Adrenal gland (tissue), 12 donors: ENCODE results near the gene TRAPPC3. TPM values are rescaled to one million over a fixed set of nuclear protein-coding genes. Genes with fewer than 3 reads are reported as not detected.

Source experiments
- DNase-seq, 7 donors: peaks; one replicate each; pipeline ENCODE4 v3.0.0-alpha.2; 2019 to 2020
- H3K27ac ChIP-seq, 5 donors: fragments of 200-600 bp; sonication (generic) in 4 of 5; 1 replicate in 3 of 5; 2 replicates in 2 of 5; pipeline versions ENCODE4 v1.5.1 to v1.8.0; 2016 to 2020; ENCODE audit warnings: mild to moderate bottlenecking in 1 of 5
- H3K27me3 ChIP-seq: fragments of 200-600 bp; 2 replicates; pipeline ENCODE4 v1.8.0; 2021
- H3K36me3 ChIP-seq, 2 donors: fragments of 200-600 bp; replicated peaks in 1 of 2; 1 replicate in 1 of 2; 2 replicates in 1 of 2; pipeline versions ENCODE4 v1.5.1 to v1.8.0; 2018 to 2022
- H3K4me1 ChIP-seq, 2 donors: fragments of 200-600 bp; replicated peaks in 1 of 2; 1 replicate in 1 of 2; 2 replicates in 1 of 2; pipeline versions ENCODE4 v1.5.1 to v1.8.0; 2018 to 2021
- H3K4me3 ChIP-seq, 4 donors: fragments of 200-600 bp; sonication (generic) in 3 of 4; one replicate each; pipeline ENCODE4 v1.5.1; 2016 to 2018
- H3K9me3 ChIP-seq, 3 donors: fragments of 200-600 bp; sonication (generic) in 1 of 3; replicated peaks in 1 of 3; 1 replicate in 2 of 3; 2 replicates in 1 of 3; pipeline versions ENCODE4 v1.5.1 to v1.8.0; 2016 to 2021
- POLR2A ChIP-seq, 2 donors: fragments of 450-650 bp; IDR thresholded peaks; one replicate each; pipeline ENCODE4 v1.6.1; 2017; ENCODE audit warnings: antibody characterized with exemption in 2 of 2, mild to moderate bottlenecking in 2 of 2, moderate library complexity in 1 of 2
- WGBS, 4 donors: extraction: QIAGEN DNeasy Blood & Tissue Kit in 2 of 4; methylation state at CpG; one replicate each; pipeline versions ENCODE4 v1.1.5 to v1.1.7; 2013 to 2017; 5-methylcytosine and 5-hydroxymethylcytosine counted together
- intact Hi-C, 2 donors: fragments of 100-400 bp; cut with DNase I; formaldehyde crosslinking; loops; one replicate each; pipeline versions ENCODE4 v1.14.1 to v1.15.0; 2022 to 2023
- polyA plus RNA-seq, 3 donors: library from polyadenylated mRNA; stranded (reverse); fragments of 200-250 nt in 2 of 3; fragments of 350-450 nt in 1 of 3; fragmentation: Illumina TruSeq in 1 of 3; extraction: RNeasy Lipid Tissue Mini Kit (QIAGEN cat#74804) in 1 of 3; gene quantifications; one replicate each; pipeline ENCODE4 v1.2.3, GENCODE V29; 2013 to 2014
- small RNA-seq, 2 donors: library from RNA; depleted of rRNA; stranded (forward); fragments of <200 nt; gene quantifications; one replicate each; pipeline ENCODE3, GENCODE V24; 2016
- total RNA-seq, 9 donors: library from RNA; depleted of rRNA in 4 of 9; stranded (reverse); fragments of >200 nt in 4 of 9; fragments of 120-200 nt in 1 of 9; fragmentation: NEBNext Ultra II Directional in 1 of 9; extraction: Animal tissue kit (Norgen Biotek cat#: 25700) in 1 of 9; gene quantifications; one replicate each; pipeline versions ENCODE4 v1.1.0 to v1.2.4, GENCODE V29; 2013 to 2023
- TF ChIP-seq, protein P1 (sequence below), 6 experiments: fragments of 450-650 bp in 4 of 6; fragments of 200-600 bp in 2 of 6; sonication (generic) in 1 of 6; IDR thresholded peaks; 1 replicate in 5 of 6; 2 replicates in 1 of 6; pipeline versions ENCODE4 v1.5.1 to v1.8.0; 2016 to 2021; ENCODE audit warnings: antibody characterized with exemption in 6 of 6, mild to moderate bottlenecking in 2 of 6, moderate library complexity in 1 of 6
- donor health status: healthy with polysubstance abuse.
- donor health status: Bipolar disorder and iron deficiency.
- donor health status: DM: yes; HTN: yes; CAD: no.
- donor health status: DM: no; HTN: no; CAD: no.
- donor health status: DM: no; HTN: no; CAD: no.
- donor health status: DM: yes; HTN: yes; CAD: no.

Gene TRAPPC3
- total and polyA plus RNA-seq, 12 donors = 54.0 to 182 (median 114) TPM

DNA sequence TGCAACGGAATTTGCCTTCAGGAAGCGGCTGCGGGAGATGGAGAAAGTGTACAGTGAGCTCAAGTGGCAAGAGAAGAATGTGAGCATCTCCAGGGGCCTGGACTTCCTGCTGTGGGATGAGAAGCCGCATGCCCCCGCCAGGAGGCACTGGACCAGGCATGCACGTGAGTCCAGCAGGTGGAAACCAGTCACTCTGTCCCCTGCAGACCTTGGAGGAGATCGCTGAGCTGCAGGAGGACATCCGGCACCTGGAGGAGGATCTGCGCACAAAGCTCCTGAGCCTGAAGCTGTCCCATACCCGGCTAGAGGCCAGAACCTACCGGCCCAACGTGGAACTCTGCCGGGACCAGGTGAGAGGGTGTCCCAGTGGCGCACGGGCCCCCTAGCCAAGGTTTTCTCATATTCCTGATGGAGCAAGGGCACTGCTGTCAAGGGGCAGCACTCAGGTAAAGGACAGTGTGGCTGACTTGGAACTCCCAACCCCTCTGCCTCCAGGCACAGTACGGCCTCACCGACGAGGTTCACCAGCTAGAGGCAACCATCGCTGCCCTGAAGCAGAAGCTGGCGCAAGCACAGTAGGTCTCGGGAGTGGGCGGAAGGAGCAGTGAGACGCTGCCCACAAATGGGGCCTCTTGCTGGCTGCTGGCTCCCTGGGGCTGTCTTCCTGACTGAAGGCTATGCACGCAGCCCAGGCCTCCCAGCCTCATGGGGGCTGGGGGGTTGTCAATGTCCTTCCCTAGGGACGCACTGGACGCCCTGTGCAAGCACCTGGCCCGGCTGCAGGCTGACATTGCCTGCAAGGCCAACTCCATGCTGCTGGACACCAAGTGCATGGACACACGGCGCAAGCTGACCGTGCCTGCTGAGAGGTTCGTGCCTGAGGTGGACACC is 61.8 kb downstream of the TRAPPC3 start:
- H3K9me3 ChIP-seq = no peaks in the 10 kb centered on the region
- WGBS, 4 donors = 76 to 85% (median 83%) methylated on average over 13 to 31 of the region's 31 CpGs
- intact Hi-C loops = loop anchor here (10.0 kb wide), 3 partner anchors 163 to 233 kb away; partner anchors contain the start of gene AGO1 (in 1 of the 2)
- no peak overlapping the region for H3K4me3 ChIP-seq
- TF ChIP-seq POLR2A (IDR thresholded peaks at IDR 0.05) = no peak
- TF ChIP-seq, protein P1, sequence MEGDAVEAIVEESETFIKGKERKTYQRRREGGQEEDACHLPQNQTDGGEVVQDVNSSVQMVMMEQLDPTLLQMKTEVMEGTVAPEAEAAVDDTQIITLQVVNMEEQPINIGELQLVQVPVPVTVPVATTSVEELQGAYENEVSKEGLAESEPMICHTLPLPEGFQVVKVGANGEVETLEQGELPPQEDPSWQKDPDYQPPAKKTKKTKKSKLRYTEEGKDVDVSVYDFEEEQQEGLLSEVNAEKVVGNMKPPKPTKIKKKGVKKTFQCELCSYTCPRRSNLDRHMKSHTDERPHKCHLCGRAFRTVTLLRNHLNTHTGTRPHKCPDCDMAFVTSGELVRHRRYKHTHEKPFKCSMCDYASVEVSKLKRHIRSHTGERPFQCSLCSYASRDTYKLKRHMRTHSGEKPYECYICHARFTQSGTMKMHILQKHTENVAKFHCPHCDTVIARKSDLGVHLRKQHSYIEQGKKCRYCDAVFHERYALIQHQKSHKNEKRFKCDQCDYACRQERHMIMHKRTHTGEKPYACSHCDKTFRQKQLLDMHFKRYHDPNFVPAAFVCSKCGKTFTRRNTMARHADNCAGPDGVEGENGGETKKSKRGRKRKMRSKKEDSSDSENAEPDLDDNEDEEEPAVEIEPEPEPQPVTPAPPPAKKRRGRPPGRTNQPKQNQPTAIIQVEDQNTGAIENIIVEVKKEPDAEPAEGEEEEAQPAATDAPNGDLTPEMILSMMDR (IDR thresholded peaks at IDR 0.05) = no peak
- peaks cover 0 to 23% of the 10 kb centered on the region in 2 donors for H3K36me3 ChIP-seq
- H3K4me1 ChIP-seq = peaks cover 15 to 31% of the 10 kb centered on the region in 2 donors
- no peaks in the 10 kb centered on the region for H3K27me3 ChIP-seq
- peak in 4 of 7 donors; percentile 31 to 55 (median 37) for DNase-seq
- H3K27ac ChIP-seq = no peak overlapping the region

Small RNA genes within 50 kb of the gene (small RNA-seq; reads per million reads assigned to genes)
- gene RN7SL131P = 0 reads per million in 2 donors

Other genes starting within 250 kb of the TRAPPC3 start
- 10 to 100 TPM in 8 of 9 donors, 1 to 10 TPM in 1; 8.3 to 32.2 (median 25.1) TPM for gene AGO3, start 218.4 kb downstream of the TRAPPC3 start, total RNA-seq
- gene AGO3, start 218.4 kb downstream of the TRAPPC3 start, polyA plus RNA-seq = 10 to 100 TPM in 1 of 3 donors, 1 to 10 TPM in 2; 3.7 to 16.7 (median 6.0) TPM
- gene TEKT2, start 65.4 kb downstream of the TRAPPC3 start, total RNA-seq = 1 to 10 TPM in 1 of 9 donors, under 1 TPM in 4, not detected in 4; 0.18 to 1.2 (median 0.65) TPM
- gene TEKT2, start 65.4 kb downstream of the TRAPPC3 start, polyA plus RNA-seq = 1 to 10 TPM in 2 of 3 donors, under 1 TPM in 1; 0.40 to 4.0 (median 1.4) TPM
- 10 to 100 TPM; 43.3 to 84.5 (median 55.1) TPM for gene ADPRS, start 60.6 kb downstream of the TRAPPC3 start, total RNA-seq
- gene ADPRS, start 60.6 kb downstream of the TRAPPC3 start, polyA plus RNA-seq = 10 to 100 TPM; 40.1 to 42.3 (median 40.7) TPM
- 1 to 10 TPM in 7 of 9 donors, under 1 TPM in 2; 0.74 to 6.6 (median 2.8) TPM for gene COL8A2, start 24.3 kb downstream of the TRAPPC3 start, total RNA-seq
- gene COL8A2, start 24.3 kb downstream of the TRAPPC3 start, polyA plus RNA-seq = 1 to 10 TPM in 2 of 3 donors, under 1 TPM in 1; 0.66 to 2.3 (median 1.2) TPM
- gene MAP7D1, start 6.7 kb upstream of the TRAPPC3 start, total RNA-seq = 100 to 1,000 TPM in 1 of 9 donors, 10 to 100 TPM in 8; 11.8 to 121 (median 72.1) TPM
- 10 to 100 TPM; 39.7 to 79.9 (median 47.2) TPM for gene MAP7D1, start 6.7 kb upstream of the TRAPPC3 start, polyA plus RNA-seq
- 100 to 1,000 TPM in 2 of 9 donors, 10 to 100 TPM in 7; 68.1 to 120 (median 84.5) TPM for gene THRAP3, start 75.0 kb upstream of the TRAPPC3 start, total RNA-seq
- 100 to 1,000 TPM in 1 of 3 donors, 10 to 100 TPM in 2; 34.4 to 108 (median 39.6) TPM for gene THRAP3, start 75.0 kb upstream of the TRAPPC3 start, polyA plus RNA-seq
- gene SH3D21, start 156.9 kb upstream of the TRAPPC3 start, total RNA-seq = 1 to 10 TPM in 6 of 9 donors, under 1 TPM in 3; 0.69 to 3.0 (median 1.9) TPM
- gene SH3D21, start 156.9 kb upstream of the TRAPPC3 start, polyA plus RNA-seq = 10 to 100 TPM in 1 of 3 donors, 1 to 10 TPM in 1, under 1 TPM in 1; 0.73 to 18.4 (median 1.8) TPM
- gene EVA1B, start 174.2 kb upstream of the TRAPPC3 start, total RNA-seq = 100 to 1,000 TPM in 4 of 9 donors, 10 to 100 TPM in 5; 17.6 to 185 (median 92.3) TPM
- 100 to 1,000 TPM in 1 of 3 donors, 10 to 100 TPM in 1, not detected in 1; 59.5 to 105 TPM for gene EVA1B, start 174.2 kb upstream of the TRAPPC3 start, polyA plus RNA-seq
- 10 to 100 TPM; 18.8 to 31.2 (median 26.4) TPM for gene STK40, start 236.4 kb upstream of the TRAPPC3 start, total RNA-seq
- 10 to 100 TPM in 2 of 3 donors, 1 to 10 TPM in 1; 9.8 to 20.4 (median 11.1) TPM for gene STK40, start 236.4 kb upstream of the TRAPPC3 start, polyA plus RNA-seq
- gene LSM10, start 248.4 kb upstream of the TRAPPC3 start, total RNA-seq = 10 to 100 TPM; 13.2 to 42.1 (median 34.8) TPM
- 10 to 100 TPM; 33.5 to 48.7 (median 39.9) TPM for gene LSM10, start 248.4 kb upstream of the TRAPPC3 start, polyA plus RNA-seq